Measurements from ENCODE around the gene PM20D1.

GRCh38 chr1:205896351-205896750, 46.4 kb upstream of the PM20D1 start:
- no peak for TF ChIP-seq CTCF (conservative IDR thresholded peaks at IDR 0.05)
- TF ChIP-seq ZFX (IDR thresholded peaks at IDR 0.05): no peak
